Measurements from ENCODE around the gene IGSF21. TPM values are rescaled to one million over a fixed set of nuclear protein-coding genes. Genes with fewer than 3 reads are reported as not detected.

IGSF21 gene
- total RNA-seq, 1 donor from 2014 or later, result 45.9 TPM

DNA sequence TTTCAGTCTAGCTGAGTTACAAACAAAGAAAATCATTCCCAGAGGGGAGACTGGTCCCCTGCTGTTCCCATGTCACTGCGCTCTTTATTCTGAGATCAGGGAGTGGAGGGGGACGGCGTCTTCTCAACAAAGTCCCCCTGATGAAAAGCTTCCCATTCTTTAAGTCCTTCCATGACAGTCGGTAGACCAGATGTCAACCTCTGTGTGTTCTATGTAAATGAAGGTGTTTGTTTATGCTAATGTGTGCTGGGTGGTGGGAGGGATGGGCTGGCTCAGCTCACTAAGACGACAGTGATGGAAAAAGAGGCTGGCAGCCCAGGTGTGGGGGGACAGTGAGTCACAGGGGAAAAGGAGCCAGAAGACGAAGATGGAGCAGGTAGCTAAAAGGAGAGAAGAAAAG, 225.0 kb downstream of the IGSF21 start:
- no peak for DNase-seq

DNA sequence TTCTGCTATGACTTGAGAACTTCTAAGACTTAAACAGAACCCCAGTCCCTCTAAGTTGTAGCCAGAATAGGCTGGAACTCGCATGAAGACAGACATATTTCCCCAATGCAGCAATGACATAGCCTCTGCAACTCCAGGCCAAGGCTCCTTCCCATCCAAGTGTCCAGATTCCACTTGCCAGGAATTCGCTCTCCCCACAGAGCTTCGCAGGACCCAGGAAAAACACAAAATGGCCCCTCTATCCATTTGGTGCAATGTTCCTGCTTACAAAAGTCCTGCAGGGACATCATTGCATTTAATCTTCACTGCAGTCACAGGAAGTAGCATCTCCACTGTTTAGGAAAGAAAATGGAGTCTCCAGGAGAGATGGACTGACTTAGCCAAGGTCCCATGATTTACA, 225.6 kb downstream of the IGSF21 start:
- DNase-seq, result no peak

GRCh38 chr1:18336801-18337200, 229.2 kb downstream of the IGSF21 start:
- DNase-seq, result no peak

- DNase-seq, result no peak
Measured at GRCh38 chr1:18337757-18338156, 230.2 kb downstream of the IGSF21 start.

DNA sequence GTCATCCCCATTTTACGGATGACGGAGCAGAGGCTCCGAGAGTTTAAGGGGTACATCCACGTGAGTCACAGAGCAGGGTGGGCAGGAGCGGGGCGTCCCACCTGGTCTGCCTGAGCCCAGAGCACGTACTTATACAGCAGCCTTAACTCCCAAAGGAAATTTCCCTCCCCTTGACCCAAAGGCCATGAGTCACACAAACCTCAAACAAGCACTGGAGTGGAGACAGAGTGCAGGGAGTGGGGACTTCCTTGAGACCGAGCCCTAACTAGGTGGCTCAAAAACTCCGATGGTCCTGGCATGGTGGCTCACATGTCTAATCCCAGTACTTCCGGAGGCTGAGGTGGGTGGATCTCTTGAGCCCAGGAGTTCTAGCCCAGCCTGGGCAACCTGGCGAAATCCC, 231.6 kb downstream of the IGSF21 start:
- no peak for DNase-seq

GRCh38 chr1:18340158-18340764, 232.7 kb downstream of the IGSF21 start:
- DNase-seq, result no peak

DNA sequence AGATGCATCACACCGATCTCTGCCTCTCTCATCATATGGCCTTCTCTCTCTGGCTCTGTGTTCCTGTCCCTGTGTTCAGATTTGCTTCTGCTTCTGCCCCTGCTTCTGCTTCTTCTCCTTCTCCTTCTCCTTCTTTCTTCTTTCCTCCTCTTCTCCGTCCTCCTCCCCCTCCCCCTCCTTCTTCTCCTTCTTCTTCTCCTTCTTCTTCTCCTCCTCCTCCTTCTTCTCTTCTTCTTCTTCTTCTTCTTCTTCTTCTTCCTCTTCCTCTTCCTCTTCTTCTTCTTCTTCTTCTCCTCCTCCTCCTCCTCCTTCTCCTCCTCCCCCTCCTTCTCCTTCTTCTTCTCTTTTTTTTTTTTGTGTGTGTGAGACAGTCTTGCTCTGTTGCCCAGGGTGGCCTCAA, 233.2 kb downstream of the IGSF21 start:
- no peak for DNase-seq

GRCh38 chr1:18341291-18342069, 233.9 kb downstream of the IGSF21 start:
- DNase-seq, result no peak

DNA sequence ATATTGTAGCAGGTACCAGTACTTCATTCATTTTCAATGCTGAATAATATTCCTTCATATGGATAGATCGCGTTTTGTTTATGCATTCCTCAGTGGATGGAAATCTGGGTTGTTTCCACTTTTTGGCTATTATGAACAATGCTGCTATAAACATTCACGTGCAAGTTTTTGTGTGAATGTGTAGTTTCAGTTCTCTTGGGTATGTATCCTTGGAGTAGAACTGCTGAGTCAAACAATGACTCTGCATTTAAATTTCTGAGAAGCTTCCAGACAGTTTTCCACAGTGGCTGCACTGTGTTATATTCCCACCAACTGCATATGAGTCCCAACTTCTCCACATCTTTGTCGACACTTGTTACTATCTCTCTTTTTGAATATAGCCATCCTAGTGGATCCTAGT, 235.1 kb downstream of the IGSF21 start:
- DNase-seq, result no peak

DNA sequence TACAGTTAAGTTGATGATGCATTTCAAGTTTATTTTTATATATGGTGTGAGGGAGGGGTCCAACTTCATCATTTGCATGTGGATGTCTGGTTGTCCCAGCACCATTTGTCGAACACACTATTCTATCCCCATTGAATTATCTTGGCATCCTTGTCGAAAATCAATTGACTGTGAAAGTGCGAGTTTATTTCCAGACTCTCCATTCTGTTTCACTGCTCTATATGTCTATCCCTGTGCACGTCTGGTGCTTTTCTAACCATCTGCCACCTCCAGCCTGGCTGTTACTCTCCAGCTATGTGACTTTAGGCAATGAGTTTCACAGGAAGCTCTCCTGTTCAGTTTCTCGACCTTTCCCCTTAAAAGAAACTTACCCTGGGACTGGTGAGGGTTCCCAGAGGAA, 236.0 kb downstream of the IGSF21 start:
- DNase-seq, result no peak

GRCh38 chr1:18344755-18345154, 237.2 kb downstream of the IGSF21 start:
- no peak for DNase-seq

- DNase-seq, result no peak
Measured at GRCh38 chr1:18347559-18347958, 240.0 kb downstream of the IGSF21 start.

DNA sequence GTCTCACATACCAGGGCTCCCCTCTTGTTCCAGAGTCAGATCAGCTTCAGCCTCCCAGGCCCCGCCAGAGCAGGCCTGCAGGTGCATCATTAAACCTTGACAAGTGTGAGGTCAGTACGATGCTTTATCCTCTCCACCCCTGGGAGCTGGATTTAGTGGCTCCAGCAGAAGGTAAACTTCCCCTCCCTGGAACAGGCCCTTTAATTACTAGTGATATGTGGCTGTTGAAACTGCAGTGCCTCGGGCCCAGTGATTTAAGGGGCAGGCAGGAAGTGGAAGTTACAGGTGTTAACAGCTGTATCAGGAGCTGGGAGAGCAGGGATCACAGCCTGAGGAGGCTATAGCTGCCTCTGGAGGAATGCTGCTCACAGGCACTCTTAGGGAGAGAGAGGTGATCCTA, 240.8 kb downstream of the IGSF21 start:
- no peak for DNase-seq

DNA sequence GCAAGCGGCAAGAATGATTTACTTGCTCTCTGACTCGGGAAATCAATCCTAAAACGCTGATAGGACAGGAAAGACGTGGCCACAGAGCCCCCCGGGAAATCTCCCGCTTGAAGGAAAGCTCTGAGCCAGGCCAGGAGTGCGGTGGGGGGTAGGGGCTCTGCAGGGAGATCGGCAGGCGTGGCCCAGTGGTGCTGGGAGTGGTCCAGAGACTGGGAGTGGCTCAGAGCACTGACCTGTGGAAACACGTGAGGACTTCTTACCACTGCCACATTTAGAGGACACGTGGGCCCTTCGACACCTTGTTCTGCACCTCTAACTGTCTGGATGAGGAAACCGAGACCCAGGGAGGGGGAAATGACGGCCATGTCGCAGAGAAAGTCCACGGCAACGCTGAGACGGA, 243.1 kb downstream of the IGSF21 start:
- DNase-seq, result no peak

- no peak for DNase-seq
Measured at GRCh38 chr1:18351735-18352134, 244.1 kb downstream of the IGSF21 start.

DNA sequence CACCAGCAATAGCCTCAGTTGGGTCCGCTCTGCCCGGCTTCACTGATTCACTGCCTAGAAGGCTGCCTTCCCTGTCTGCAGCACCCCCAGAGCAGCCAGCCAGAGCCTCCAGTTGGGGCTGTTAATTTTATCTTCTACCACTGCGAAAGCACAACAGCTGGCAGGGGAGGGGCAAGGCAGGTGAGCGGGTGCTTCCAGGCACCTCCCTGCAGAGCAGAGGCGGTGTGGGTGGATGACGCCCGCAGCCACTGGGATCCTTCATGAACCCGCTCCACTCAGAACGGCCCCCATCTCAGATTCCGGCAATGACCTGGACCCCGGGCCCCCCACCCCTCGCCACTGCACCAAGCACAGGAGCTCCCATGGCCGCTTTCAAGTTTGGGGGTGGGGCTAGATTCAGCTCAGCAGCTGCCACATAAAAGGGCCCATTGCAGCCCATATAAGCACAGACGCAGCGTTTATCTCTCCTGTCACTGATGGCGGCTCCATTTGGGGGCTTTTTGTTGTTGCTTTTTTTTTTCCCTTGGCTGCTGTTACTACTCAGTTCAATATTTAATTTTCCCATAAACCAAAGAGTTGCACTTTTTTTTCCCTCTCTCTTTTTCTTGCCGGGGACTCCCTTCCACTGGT, 245.2 kb downstream of the IGSF21 start:
- DNase-seq, result no peak

GRCh38 chr1:18353528-18353927, 245.9 kb downstream of the IGSF21 start:
- no peak for DNase-seq

GRCh38 chr1:18353992-18354391, 246.4 kb downstream of the IGSF21 start:
- DNase-seq, result no peak

GRCh38 chr1:18354612-18355011, 247.0 kb downstream of the IGSF21 start:
- no peak for DNase-seq

DNA sequence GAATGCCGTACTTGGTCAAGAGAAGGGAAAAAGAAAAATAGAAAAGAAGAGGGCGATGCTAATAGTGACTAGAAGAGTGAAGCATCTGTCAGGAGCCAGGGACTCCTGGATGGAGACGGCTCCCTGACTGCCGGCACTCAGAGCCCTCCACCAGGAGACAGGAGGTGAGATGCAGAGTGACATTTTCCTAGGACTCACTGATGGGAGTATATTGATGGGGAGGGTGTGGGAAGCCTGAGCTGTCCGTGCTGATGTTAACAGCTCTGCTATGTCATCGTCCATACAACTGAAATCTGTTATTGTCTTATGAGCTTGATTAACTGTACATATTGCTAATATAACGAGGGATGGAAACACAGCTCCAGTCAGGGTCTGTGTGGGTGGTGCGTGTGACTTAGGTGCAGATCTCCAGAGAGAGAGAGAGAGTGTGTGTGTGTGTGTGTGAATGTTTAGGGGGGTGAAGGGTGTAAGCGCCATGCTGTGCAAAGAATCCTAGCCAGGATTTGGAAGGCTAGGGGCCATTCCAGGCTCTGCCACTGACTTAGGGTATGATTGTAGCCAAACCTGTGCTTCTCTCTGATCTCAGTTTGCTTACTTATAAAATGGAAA, 250.1 kb downstream of the IGSF21 start:
- no peak for DNase-seq

DNA sequence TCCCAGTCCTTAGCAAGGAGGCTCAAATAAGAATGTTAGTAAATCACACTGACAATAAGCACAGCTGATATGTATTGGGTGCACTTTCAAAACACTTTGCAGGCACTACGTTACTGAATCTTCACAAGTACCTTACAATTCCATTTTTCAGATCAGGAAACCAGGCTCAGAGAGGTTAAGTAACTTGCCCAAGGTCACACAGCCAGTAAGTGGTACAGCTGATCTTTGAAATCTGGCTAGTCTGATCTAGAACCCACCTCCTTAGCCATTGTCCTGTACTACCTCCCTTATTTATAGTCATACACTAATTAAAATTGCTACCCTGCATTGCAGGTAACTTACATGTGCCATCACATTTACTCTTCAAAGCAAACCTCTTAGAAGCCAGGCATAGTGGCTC, 251.0 kb downstream of the IGSF21 start:
- DNase-seq, result no peak

- DNase-seq, result no peak
Measured at GRCh38 chr1:18360251-18360650, 252.7 kb downstream of the IGSF21 start.

- DNase-seq, result no peak
Measured at GRCh38 chr1:18362150-18362549, 254.6 kb downstream of the IGSF21 start.

All from occipital lobe (tissue), 2 donors.